ENCODE measurements around the gene EYA4.

Gene EYA4

DNA sequence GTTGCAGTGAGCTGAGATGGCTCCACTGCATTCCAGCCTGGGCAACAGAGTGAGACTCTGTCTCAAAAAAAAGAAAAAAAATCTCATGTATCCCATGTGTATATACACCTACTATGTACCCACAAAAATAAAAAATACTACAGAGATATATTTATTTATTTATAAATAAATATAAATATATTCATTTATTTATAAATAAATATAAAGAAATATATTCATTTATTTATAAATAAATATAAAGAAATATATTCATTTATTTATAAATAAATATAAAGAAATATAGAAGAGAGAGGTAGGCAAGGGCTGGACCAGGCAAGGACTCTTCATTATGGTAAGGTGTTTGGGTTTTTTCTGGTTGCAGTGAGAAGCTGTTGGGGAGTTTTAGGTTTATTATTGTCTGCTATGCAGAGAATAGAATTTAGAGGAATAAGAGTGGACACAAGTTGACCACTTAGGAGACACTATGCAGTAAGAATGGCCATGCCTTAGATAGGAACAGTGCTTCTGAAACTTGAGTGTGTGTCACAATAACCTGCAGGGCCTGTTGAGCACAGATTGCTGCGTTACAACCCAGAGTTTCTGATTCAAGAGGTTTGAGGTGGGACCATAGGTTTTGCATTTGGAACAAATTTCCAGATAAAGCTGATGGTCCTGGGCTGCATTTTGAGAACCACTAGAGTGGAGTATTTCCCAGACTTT is 254.2 kb downstream of the EYA4 start:
- Histone ChIP-seq H3K36me3 (ENCODE audit: control insufficient read depth in 2 of 2, insufficient read depth in 2 of 2, low read length in 2 of 2) (no peaks in the 10 kb centered on the region), H3K27me3 (ENCODE audit: control insufficient read depth in 2 of 2, insufficient read depth in 2 of 2, low read length in 2 of 2) (no peaks in the 10 kb centered on the region), H3K27ac (ENCODE audit: low read depth in 2 of 2, low read length in 2 of 2) (no peak overlapping the region), H3K4me1 (ENCODE audit: control insufficient read depth in 2 of 2, insufficient read depth in 2 of 2, low read length in 2 of 2) (no peaks in the 10 kb centered on the region), H3K9me3 (ENCODE audit: control insufficient read depth in 2 of 2, low read length in 2 of 2) (no peaks in the 10 kb centered on the region), H3K9ac (ENCODE audit: low read depth in 1 of 2, low read length in 2 of 2) (no peak overlapping the region), H3K4me3 (ENCODE audit: low read length in 2 of 2) (no peak overlapping the region)

- Histone ChIP-seq H3K27ac (ENCODE audit: low read depth in 2 of 2, low read length in 2 of 2) (no peak overlapping the region), H3K4me1 (ENCODE audit: control insufficient read depth in 2 of 2, insufficient read depth in 2 of 2, low read length in 2 of 2) (no peaks in the 10 kb centered on the region), H3K9me3 (ENCODE audit: control insufficient read depth in 2 of 2, low read length in 2 of 2) (no peaks in the 10 kb centered on the region), H3K4me3 (ENCODE audit: low read length in 2 of 2) (no peak overlapping the region), H3K36me3 (ENCODE audit: control insufficient read depth in 2 of 2, insufficient read depth in 2 of 2, low read length in 2 of 2) (no peaks in the 10 kb centered on the region), H3K9ac (ENCODE audit: low read depth in 1 of 2, low read length in 2 of 2) (no peak overlapping the region), H3K27me3 (ENCODE audit: control insufficient read depth in 2 of 2, insufficient read depth in 2 of 2, low read length in 2 of 2) (no peaks in the 10 kb centered on the region)
Measured at GRCh38 chr6:133499662-133500061, 258.5 kb downstream of the EYA4 start.

GRCh38 chr6:133501675-133502270 is 260.6 kb downstream of the EYA4 start:
- no peaks in the 10 kb centered on the region for H3K36me3 ChIP-seq (ENCODE audit: control insufficient read depth in 2 of 2, insufficient read depth in 2 of 2, low read length in 2 of 2)
- H3K9me3 ChIP-seq (ENCODE audit: control insufficient read depth in 2 of 2, low read length in 2 of 2): no peaks in the 10 kb centered on the region
- no peak overlapping the region for H3K27ac ChIP-seq (ENCODE audit: low read depth in 2 of 2, low read length in 2 of 2)
- H3K4me1 ChIP-seq (ENCODE audit: control insufficient read depth in 2 of 2, insufficient read depth in 2 of 2, low read length in 2 of 2): no peaks in the 10 kb centered on the region
- no peaks in the 10 kb centered on the region for H3K27me3 ChIP-seq (ENCODE audit: control insufficient read depth in 2 of 2, insufficient read depth in 2 of 2, low read length in 2 of 2)
- no peak overlapping the region for H3K4me3 ChIP-seq (ENCODE audit: low read length in 2 of 2)
- no peak overlapping the region for H3K9ac ChIP-seq (ENCODE audit: low read depth in 1 of 2, low read length in 2 of 2)

DNA sequence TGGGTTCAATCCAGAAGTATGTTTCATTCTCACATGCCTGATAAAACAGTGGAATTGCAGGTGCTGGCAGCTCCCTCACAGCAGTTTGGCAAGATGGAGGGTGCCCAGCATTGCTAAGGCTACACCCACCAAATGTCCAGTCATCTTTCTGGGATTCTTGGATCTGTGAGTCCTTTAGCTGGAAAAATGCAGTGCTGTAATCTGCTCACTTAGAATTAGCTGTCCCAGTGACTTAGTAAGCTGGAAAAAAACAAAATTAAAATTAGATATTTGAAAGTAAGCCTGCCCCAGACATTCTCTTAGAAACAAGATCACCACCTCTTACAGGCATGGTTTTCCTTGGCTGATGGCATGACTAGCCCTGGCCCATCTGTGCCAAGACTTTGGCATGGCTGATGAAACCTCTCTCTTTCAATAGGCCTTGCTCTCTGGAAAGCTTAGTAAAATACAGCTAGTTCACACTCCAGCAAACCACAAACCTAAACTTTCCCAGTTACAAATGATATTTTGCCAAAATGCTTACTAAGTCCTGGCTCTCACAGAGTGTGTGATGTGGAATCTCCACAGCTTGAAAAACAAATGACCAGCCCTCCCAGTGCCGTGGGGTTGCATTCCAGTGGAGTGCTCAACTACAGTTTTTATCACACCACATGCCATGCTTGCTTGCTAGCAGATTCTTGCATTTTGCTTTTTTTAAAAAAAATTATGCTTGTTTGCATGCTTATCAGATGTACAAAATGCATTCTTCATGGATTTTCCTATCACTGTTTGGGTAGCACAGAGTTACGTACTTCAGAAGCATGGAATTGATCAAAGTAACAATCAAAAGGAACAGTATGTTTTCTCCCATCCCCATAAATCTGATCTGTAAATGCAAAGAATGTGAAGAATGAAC is 261.5 kb downstream of the EYA4 start:
- no peaks in the 10 kb centered on the region for H3K27me3 ChIP-seq (ENCODE audit: control insufficient read depth in 2 of 2, insufficient read depth in 2 of 2, low read length in 2 of 2)
- H3K9ac ChIP-seq (ENCODE audit: low read depth in 1 of 2, low read length in 2 of 2): no peak overlapping the region
- H3K9me3 ChIP-seq (ENCODE audit: control insufficient read depth in 2 of 2, low read length in 2 of 2): no peaks in the 10 kb centered on the region
- no peaks in the 10 kb centered on the region for H3K36me3 ChIP-seq (ENCODE audit: control insufficient read depth in 2 of 2, insufficient read depth in 2 of 2, low read length in 2 of 2)
- H3K4me3 ChIP-seq (ENCODE audit: low read length in 2 of 2): no peak overlapping the region
- H3K4me1 ChIP-seq (ENCODE audit: control insufficient read depth in 2 of 2, insufficient read depth in 2 of 2, low read length in 2 of 2): no peaks in the 10 kb centered on the region
- no peak overlapping the region for H3K27ac ChIP-seq (ENCODE audit: low read depth in 2 of 2, low read length in 2 of 2)

- H3K27me3 ChIP-seq (ENCODE audit: control insufficient read depth in 2 of 2, insufficient read depth in 2 of 2, low read length in 2 of 2): no peaks in the 10 kb centered on the region
- no peak overlapping the region for H3K27ac ChIP-seq (ENCODE audit: low read depth in 2 of 2, low read length in 2 of 2)
- no peaks in the 10 kb centered on the region for H3K4me1 ChIP-seq (ENCODE audit: control insufficient read depth in 2 of 2, insufficient read depth in 2 of 2, low read length in 2 of 2)
- H3K36me3 ChIP-seq (ENCODE audit: control insufficient read depth in 2 of 2, insufficient read depth in 2 of 2, low read length in 2 of 2): no peaks in the 10 kb centered on the region
- no peaks in the 10 kb centered on the region for H3K9me3 ChIP-seq (ENCODE audit: control insufficient read depth in 2 of 2, low read length in 2 of 2)
- H3K9ac ChIP-seq (ENCODE audit: low read depth in 1 of 2, low read length in 2 of 2): no peak overlapping the region
- H3K4me3 ChIP-seq (ENCODE audit: low read length in 2 of 2): no peak overlapping the region
Measured at GRCh38 chr6:133503336-133503729, 262.2 kb downstream of the EYA4 start.

- H3K9me3 ChIP-seq (ENCODE audit: control insufficient read depth in 2 of 2, low read length in 2 of 2): no peaks in the 10 kb centered on the region
- no peak overlapping the region for H3K4me3 ChIP-seq (ENCODE audit: low read length in 2 of 2)
- H3K4me1 ChIP-seq (ENCODE audit: control insufficient read depth in 2 of 2, insufficient read depth in 2 of 2, low read length in 2 of 2): no peaks in the 10 kb centered on the region
- H3K36me3 ChIP-seq (ENCODE audit: control insufficient read depth in 2 of 2, insufficient read depth in 2 of 2, low read length in 2 of 2): no peaks in the 10 kb centered on the region
- no peak overlapping the region for H3K9ac ChIP-seq (ENCODE audit: low read depth in 1 of 2, low read length in 2 of 2)
- no peaks in the 10 kb centered on the region for H3K27me3 ChIP-seq (ENCODE audit: control insufficient read depth in 2 of 2, insufficient read depth in 2 of 2, low read length in 2 of 2)
- no peak overlapping the region for H3K27ac ChIP-seq (ENCODE audit: low read depth in 2 of 2, low read length in 2 of 2)
Measured at GRCh38 chr6:133504158-133504557, 263.0 kb downstream of the EYA4 start.

DNA sequence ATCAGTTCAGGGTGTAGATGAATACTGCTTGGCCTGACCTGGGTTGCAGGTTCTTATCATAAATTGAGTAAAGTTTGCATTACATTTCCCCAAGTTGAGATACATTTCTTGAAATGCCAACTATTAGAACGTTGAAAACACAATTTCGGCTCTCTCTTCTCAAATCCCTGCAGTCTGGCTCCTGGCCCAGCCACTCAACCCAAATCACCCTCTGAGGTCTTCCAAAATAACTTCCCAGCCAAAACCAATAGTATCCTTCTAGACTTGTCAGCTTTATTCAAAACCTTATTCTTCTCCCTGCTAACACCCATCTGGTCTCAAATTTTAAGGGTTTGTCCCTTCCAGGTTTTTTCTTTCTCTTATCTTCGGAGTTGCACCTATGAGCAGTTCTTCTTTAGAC is 263.6 kb downstream of the EYA4 start:
- H3K27ac ChIP-seq (ENCODE audit: low read depth in 2 of 2, low read length in 2 of 2): no peak overlapping the region
- H3K27me3 ChIP-seq (ENCODE audit: control insufficient read depth in 2 of 2, insufficient read depth in 2 of 2, low read length in 2 of 2): no peaks in the 10 kb centered on the region
- no peaks in the 10 kb centered on the region for H3K36me3 ChIP-seq (ENCODE audit: control insufficient read depth in 2 of 2, insufficient read depth in 2 of 2, low read length in 2 of 2)
- H3K9me3 ChIP-seq (ENCODE audit: control insufficient read depth in 2 of 2, low read length in 2 of 2): no peaks in the 10 kb centered on the region
- H3K4me1 ChIP-seq (ENCODE audit: control insufficient read depth in 2 of 2, insufficient read depth in 2 of 2, low read length in 2 of 2): no peaks in the 10 kb centered on the region
- H3K9ac ChIP-seq (ENCODE audit: low read depth in 1 of 2, low read length in 2 of 2): no peak overlapping the region
- no peak overlapping the region for H3K4me3 ChIP-seq (ENCODE audit: low read length in 2 of 2)

GRCh38 chr6:133505681-133506080 is 264.5 kb downstream of the EYA4 start:
- no peaks in the 10 kb centered on the region for H3K27me3 ChIP-seq (ENCODE audit: control insufficient read depth in 2 of 2, insufficient read depth in 2 of 2, low read length in 2 of 2)
- no peak overlapping the region for H3K4me3 ChIP-seq (ENCODE audit: low read length in 2 of 2)
- no peaks in the 10 kb centered on the region for H3K4me1 ChIP-seq (ENCODE audit: control insufficient read depth in 2 of 2, insufficient read depth in 2 of 2, low read length in 2 of 2)
- H3K9ac ChIP-seq (ENCODE audit: low read depth in 1 of 2, low read length in 2 of 2): no peak overlapping the region
- H3K27ac ChIP-seq (ENCODE audit: low read depth in 2 of 2, low read length in 2 of 2): no peak overlapping the region
- H3K36me3 ChIP-seq (ENCODE audit: control insufficient read depth in 2 of 2, insufficient read depth in 2 of 2, low read length in 2 of 2): no peaks in the 10 kb centered on the region
- H3K9me3 ChIP-seq (ENCODE audit: control insufficient read depth in 2 of 2, low read length in 2 of 2): no peaks in the 10 kb centered on the region

- H3K9me3 ChIP-seq (ENCODE audit: control insufficient read depth in 2 of 2, low read length in 2 of 2): no peaks in the 10 kb centered on the region
Measured at GRCh38 chr6:133512410-133513016, 271.4 kb downstream of the EYA4 start.

GRCh38 chr6:133523816-133524215 is 282.7 kb downstream of the EYA4 start:
- no peak overlapping the region for H3K4me3 ChIP-seq (ENCODE audit: low read length in 2 of 2)
- no peaks in the 10 kb centered on the region for H3K27me3 ChIP-seq (ENCODE audit: control insufficient read depth in 2 of 2, insufficient read depth in 2 of 2, low read length in 2 of 2)
- no peaks in the 10 kb centered on the region for H3K4me1 ChIP-seq (ENCODE audit: control insufficient read depth in 2 of 2, insufficient read depth in 2 of 2, low read length in 2 of 2)
- H3K36me3 ChIP-seq (ENCODE audit: control insufficient read depth in 2 of 2, insufficient read depth in 2 of 2, low read length in 2 of 2): no peaks in the 10 kb centered on the region
- no peak overlapping the region for H3K9ac ChIP-seq (ENCODE audit: low read depth in 1 of 2, low read length in 2 of 2)
- H3K27ac ChIP-seq (ENCODE audit: low read depth in 2 of 2, low read length in 2 of 2): no peak overlapping the region
- H3K9me3 ChIP-seq (ENCODE audit: control insufficient read depth in 2 of 2, low read length in 2 of 2): no peaks in the 10 kb centered on the region

More at GRCh38 chr6:133512410-133513016, 271.4 kb downstream of the EYA4 start:
- H3K4me3 ChIP-seq (ENCODE audit: low read length in 2 of 2): no peak overlapping the region
- H3K9ac ChIP-seq (ENCODE audit: low read depth in 1 of 2, low read length in 2 of 2): no peak overlapping the region
- H3K4me1 ChIP-seq (ENCODE audit: control insufficient read depth in 2 of 2, insufficient read depth in 2 of 2, low read length in 2 of 2): no peaks in the 10 kb centered on the region
- H3K36me3 ChIP-seq (ENCODE audit: control insufficient read depth in 2 of 2, insufficient read depth in 2 of 2, low read length in 2 of 2): no peaks in the 10 kb centered on the region
- H3K27ac ChIP-seq (ENCODE audit: low read depth in 2 of 2, low read length in 2 of 2): no peak overlapping the region
- no peaks in the 10 kb centered on the region for H3K27me3 ChIP-seq (ENCODE audit: control insufficient read depth in 2 of 2, insufficient read depth in 2 of 2, low read length in 2 of 2)
